Dendritic cell treated with granulocyte-macrophage colony-stimulating factor and Interleukin-4, amounts not matched to agents 40 ng/mL and 50 ng/mL, for 4 days (primary cell): Measurements from ENCODE around the gene RGS11.

Experiments
- H3K27ac Mint-ChIP-seq: one replicate; pipeline ENCODE4 v1.8.0; 2022; ENCODE audit warnings: mild to moderate bottlenecking, mixed read lengths
- H3K27me3 Mint-ChIP-seq: one replicate; pipeline ENCODE4 v1.8.0; 2022; ENCODE audit warnings: mild to moderate bottlenecking, mixed read lengths
- H3K36me3 Mint-ChIP-seq: one replicate; pipeline ENCODE4 v1.8.0; 2022; ENCODE audit warnings: low read depth, mixed read lengths
- H3K4me1 Mint-ChIP-seq: one replicate; pipeline ENCODE4 v1.8.0; 2022; ENCODE audit warnings: low read depth, mixed read lengths
- H3K4me3 Mint-ChIP-seq: one replicate; pipeline ENCODE4 v1.8.0; 2022; ENCODE audit warnings: mild to moderate bottlenecking, moderate library complexity, mixed read lengths
- H3K9me3 Mint-ChIP-seq: one replicate; pipeline ENCODE4 v1.8.0; 2022; ENCODE audit warnings: mixed read lengths
- intact Hi-C: fragments of 100-400 bp; cut with micrococcal nuclease; formaldehyde crosslinking; loops from one replicate; pipeline ENCODE4 v1.15.0; 2022

Gene RGS11

GRCh38 chr16:307691-308312 is 32.1 kb upstream of the RGS11 start:
- H3K4me1 Mint-ChIP-seq = peaks cover 27% of the 10 kb centered on the region
- no peaks in the 10 kb centered on the region for H3K27me3 Mint-ChIP-seq
- H3K36me3 Mint-ChIP-seq = peaks cover 98% of the 10 kb centered on the region
- intact Hi-C loops = no loop called here
- no peak overlapping the region for H3K4me3 Mint-ChIP-seq
- no peaks in the 10 kb centered on the region for H3K9me3 Mint-ChIP-seq
- no peak overlapping the region for H3K27ac Mint-ChIP-seq

GRCh38 chr16:306911-307370 is 31.2 kb upstream of the RGS11 start:
- Mint-ChIP-seq H3K27me3 (no peaks in the 10 kb centered on the region), H3K9me3 (no peaks in the 10 kb centered on the region), H3K4me3 (no peak overlapping the region), H3K27ac (no peak overlapping the region), H3K36me3 (peaks cover 98% of the 10 kb centered on the region), H3K4me1 (peaks cover 27% of the 10 kb centered on the region)
- intact Hi-C loops = no loop called here

- H3K36me3 Mint-ChIP-seq = peaks cover 96% of the 10 kb centered on the region
- H3K9me3 Mint-ChIP-seq = no peaks in the 10 kb centered on the region
- peaks cover 27% of the 10 kb centered on the region for H3K4me1 Mint-ChIP-seq
- no peak overlapping the region for H3K4me3 Mint-ChIP-seq
- intact Hi-C loops = no loop called here
- H3K27me3 Mint-ChIP-seq = no peaks in the 10 kb centered on the region
- H3K27ac Mint-ChIP-seq = peak overlapping the region; percentile 15
Measured at GRCh38 chr16:305916-306626, 30.3 kb upstream of the RGS11 start.

GRCh38 chr16:303760-304505 is 28.2 kb upstream of the RGS11 start:
- no peaks in the 10 kb centered on the region for H3K9me3 Mint-ChIP-seq
- no peaks in the 10 kb centered on the region for H3K27me3 Mint-ChIP-seq
- H3K36me3 Mint-ChIP-seq = peaks cover 91% of the 10 kb centered on the region
- H3K4me1 Mint-ChIP-seq = peaks cover 27% of the 10 kb centered on the region
- intact Hi-C loops = no loop called here
- H3K4me3 Mint-ChIP-seq = no peak overlapping the region
- H3K27ac Mint-ChIP-seq = no peak overlapping the region

GRCh38 chr16:301950-302349 is 26.2 kb upstream of the RGS11 start:
- Mint-ChIP-seq H3K27ac (no peak overlapping the region), H3K9me3 (no peaks in the 10 kb centered on the region), H3K36me3 (peaks cover 89% of the 10 kb centered on the region), H3K27me3 (no peaks in the 10 kb centered on the region), H3K4me3 (no peak overlapping the region), H3K4me1 (peaks cover 15% of the 10 kb centered on the region)
- intact Hi-C loops = no loop called here

- H3K36me3 Mint-ChIP-seq = peaks cover 89% of the 10 kb centered on the region
- H3K4me1 Mint-ChIP-seq = peaks cover 9% of the 10 kb centered on the region
- no peaks in the 10 kb centered on the region for H3K9me3 Mint-ChIP-seq
- H3K27ac Mint-ChIP-seq = no peak overlapping the region
- no peaks in the 10 kb centered on the region for H3K27me3 Mint-ChIP-seq
- intact Hi-C loops = no loop called here
- no peak overlapping the region for H3K4me3 Mint-ChIP-seq
Measured at GRCh38 chr16:301235-301634, 25.5 kb upstream of the RGS11 start.

- intact Hi-C loops = no loop called here
- Mint-ChIP-seq H3K9me3 (no peaks in the 10 kb centered on the region), H3K27me3 (no peaks in the 10 kb centered on the region), H3K27ac (no peak overlapping the region), H3K4me1 (no peaks in the 10 kb centered on the region), H3K4me3 (no peak overlapping the region), H3K36me3 (peaks cover 79% of the 10 kb centered on the region)
Measured at GRCh38 chr16:297832-298231, 22.1 kb upstream of the RGS11 start.

GRCh38 chr16:296806-297510 is 21.2 kb upstream of the RGS11 start:
- intact Hi-C loops = no loop called here
- no peak overlapping the region for H3K27ac Mint-ChIP-seq
- no peaks in the 10 kb centered on the region for H3K9me3 Mint-ChIP-seq
- H3K27me3 Mint-ChIP-seq = no peaks in the 10 kb centered on the region
- H3K4me1 Mint-ChIP-seq = no peaks in the 10 kb centered on the region
- H3K36me3 Mint-ChIP-seq = peaks cover 79% of the 10 kb centered on the region
- H3K4me3 Mint-ChIP-seq = no peak overlapping the region

GRCh38 chr16:296276-296675 is 20.5 kb upstream of the RGS11 start:
- Mint-ChIP-seq H3K27me3 (no peaks in the 10 kb centered on the region), H3K9me3 (no peaks in the 10 kb centered on the region), H3K27ac (no peak overlapping the region), H3K4me3 (no peak overlapping the region), H3K36me3 (peaks cover 79% of the 10 kb centered on the region), H3K4me1 (no peaks in the 10 kb centered on the region)
- intact Hi-C loops = no loop called here

GRCh38 chr16:293043-293775 is 17.5 kb upstream of the RGS11 start:
- intact Hi-C loops = no loop called here
- Mint-ChIP-seq H3K27ac (no peak overlapping the region), H3K4me3 (no peak overlapping the region), H3K27me3 (no peaks in the 10 kb centered on the region), H3K4me1 (no peaks in the 10 kb centered on the region), H3K36me3 (peaks cover 88% of the 10 kb centered on the region), H3K9me3 (peaks cover 2% of the 10 kb centered on the region)

- Mint-ChIP-seq H3K4me1 (no peaks in the 10 kb centered on the region), H3K4me3 (no peak overlapping the region), H3K27me3 (no peaks in the 10 kb centered on the region), H3K9me3 (peaks cover 15% of the 10 kb centered on the region), H3K36me3 (peaks cover 88% of the 10 kb centered on the region), H3K27ac (no peak overlapping the region)
- intact Hi-C loops = no loop called here
Measured at GRCh38 chr16:291539-291938, 15.8 kb upstream of the RGS11 start.

GRCh38 chr16:290681-291405 is 15.1 kb upstream of the RGS11 start:
- H3K36me3 Mint-ChIP-seq = peaks cover 86% of the 10 kb centered on the region
- no peak overlapping the region for H3K27ac Mint-ChIP-seq
- no peak overlapping the region for H3K4me3 Mint-ChIP-seq
- no peaks in the 10 kb centered on the region for H3K27me3 Mint-ChIP-seq
- intact Hi-C loops = no loop called here
- H3K9me3 Mint-ChIP-seq = peaks cover 19% of the 10 kb centered on the region
- no peaks in the 10 kb centered on the region for H3K4me1 Mint-ChIP-seq
